Measurements from ENCODE around the gene CLDN10. TPM values are rescaled to one million over a fixed set of nuclear protein-coding genes. Genes with fewer than 3 reads are reported as not detected.

CLDN10 gene
- total and polyA plus RNA-seq, 8 donors, result 1.3 to 2.1 TPM; not detected in 6

DNA sequence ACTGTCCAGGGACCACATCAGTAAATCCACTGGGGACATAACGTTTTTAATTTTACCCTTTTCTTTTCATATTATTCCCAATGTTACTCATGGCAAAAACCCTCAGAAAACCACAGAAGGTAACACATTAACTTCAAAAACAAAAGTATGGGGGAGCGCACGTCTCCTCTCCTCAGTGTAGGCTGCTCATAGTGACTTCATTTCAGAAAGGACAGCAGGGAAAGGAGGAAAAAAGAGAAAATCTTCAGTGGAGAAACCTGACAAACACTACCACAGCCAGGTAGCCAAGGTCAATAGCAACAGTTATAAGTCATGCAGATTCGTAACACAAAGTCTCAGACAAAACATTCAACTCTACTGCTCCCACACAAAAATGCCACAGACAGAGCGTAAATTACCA lies 70.6 kb downstream of the CLDN10 start:
- peaks cover 3 to 63% (median 18%) of the 10 kb centered on the region in 4 donors for H3K36me3 ChIP-seq
- no peak for DNase-seq
- H3K4me3 ChIP-seq, result no peak overlapping the region
- no peak overlapping the region for H3K27ac ChIP-seq
- peaks cover 0 to 11% (median 9%) of the 10 kb centered on the region in 4 donors for H3K4me1 ChIP-seq
- 39 to 53% (median 40%) methylated on average over 5 of the region's 5 CpGs for WGBS, 5 donors
- intact Hi-C loops (cut with DNase I; ENCODE audit: low total_unique reads), result loop anchor here (5.0 kb wide), 1 partner anchor 214 kb away; no protein-coding TSS in a partner anchor
- H3K9me3 ChIP-seq, result no peaks in the 10 kb centered on the region
- TF ChIP-seq POLR2AphosphoS5 (IDR thresholded peaks at IDR 0.05), result no peak
- TF ChIP-seq, protein P1, sequence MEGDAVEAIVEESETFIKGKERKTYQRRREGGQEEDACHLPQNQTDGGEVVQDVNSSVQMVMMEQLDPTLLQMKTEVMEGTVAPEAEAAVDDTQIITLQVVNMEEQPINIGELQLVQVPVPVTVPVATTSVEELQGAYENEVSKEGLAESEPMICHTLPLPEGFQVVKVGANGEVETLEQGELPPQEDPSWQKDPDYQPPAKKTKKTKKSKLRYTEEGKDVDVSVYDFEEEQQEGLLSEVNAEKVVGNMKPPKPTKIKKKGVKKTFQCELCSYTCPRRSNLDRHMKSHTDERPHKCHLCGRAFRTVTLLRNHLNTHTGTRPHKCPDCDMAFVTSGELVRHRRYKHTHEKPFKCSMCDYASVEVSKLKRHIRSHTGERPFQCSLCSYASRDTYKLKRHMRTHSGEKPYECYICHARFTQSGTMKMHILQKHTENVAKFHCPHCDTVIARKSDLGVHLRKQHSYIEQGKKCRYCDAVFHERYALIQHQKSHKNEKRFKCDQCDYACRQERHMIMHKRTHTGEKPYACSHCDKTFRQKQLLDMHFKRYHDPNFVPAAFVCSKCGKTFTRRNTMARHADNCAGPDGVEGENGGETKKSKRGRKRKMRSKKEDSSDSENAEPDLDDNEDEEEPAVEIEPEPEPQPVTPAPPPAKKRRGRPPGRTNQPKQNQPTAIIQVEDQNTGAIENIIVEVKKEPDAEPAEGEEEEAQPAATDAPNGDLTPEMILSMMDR (IDR thresholded peaks at IDR 0.05), result no peak
- no peak for TF ChIP-seq EP300 (IDR thresholded peaks at IDR 0.05)
- no peak for TF ChIP-seq POLR2A (IDR thresholded peaks at IDR 0.05)
- no peaks in the 10 kb centered on the region for H3K27me3 ChIP-seq

GRCh38 chr13:95624020-95624419 lies 71.5 kb downstream of the CLDN10 start:
- intact Hi-C loops (cut with DNase I; ENCODE audit: low total_unique reads), result loop anchor here (5.0 kb wide), 1 partner anchor 213 kb away; no protein-coding TSS in a partner anchor
- peaks cover 0 to 11% (median 9%) of the 10 kb centered on the region in 4 donors for H3K4me1 ChIP-seq
- no peaks in the 10 kb centered on the region for H3K9me3 ChIP-seq
- H3K36me3 ChIP-seq, result peaks cover 3 to 71% (median 21%) of the 10 kb centered on the region in 4 donors
- peak in 1 of 2 donors; percentile 85 for DNase-seq
- H3K27me3 ChIP-seq, result no peaks in the 10 kb centered on the region
- WGBS, 5 donors, result 10 to 18% (median 12%) methylated on average over 5 of the region's 5 CpGs
- no peak overlapping the region for H3K4me3 ChIP-seq
- TF ChIP-seq, protein P1 (IDR thresholded peaks at IDR 0.05), result peak in 5 of 7 experiments; percentile 22 to 67 (median 46)
- TF ChIP-seq EP300 (IDR thresholded peaks at IDR 0.05), result no peak
- H3K27ac ChIP-seq, result no peak overlapping the region

DNA sequence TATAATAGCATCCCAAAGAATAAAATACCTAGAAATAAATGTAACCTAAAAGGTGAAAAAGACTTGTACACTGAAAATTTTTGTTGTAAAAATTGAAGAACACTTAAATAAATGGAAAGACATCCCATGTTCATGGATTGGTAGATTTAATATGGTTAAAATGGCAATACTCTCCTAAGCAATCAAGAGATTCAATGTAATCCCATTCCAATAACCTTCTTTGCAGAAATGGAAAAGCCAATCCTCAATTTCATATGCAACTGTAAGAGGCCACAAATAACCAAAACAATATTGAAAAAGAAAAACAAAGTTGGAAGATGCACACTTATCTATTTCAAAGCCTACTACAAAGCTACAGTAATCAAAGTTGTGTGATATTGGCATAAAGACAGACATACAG lies 74.2 kb downstream of the CLDN10 start:
- TF ChIP-seq EP300 (IDR thresholded peaks at IDR 0.05) (no peak), POLR2AphosphoS5 (IDR thresholded peaks at IDR 0.05) (no peak), POLR2A (IDR thresholded peaks at IDR 0.05) (no peak)
- TF ChIP-seq, protein P1 (IDR thresholded peaks at IDR 0.05), result no peak
- DNase-seq, result no peak
- H3K4me3 ChIP-seq, result no peak overlapping the region
- no peaks in the 10 kb centered on the region for H3K9me3 ChIP-seq
- H3K27ac ChIP-seq, result no peak overlapping the region
- intact Hi-C loops (cut with DNase I; ENCODE audit: low total_unique reads), result no loop called here
- peaks cover 0 to 75% (median 27%) of the 10 kb centered on the region in 4 donors for H3K36me3 ChIP-seq
- no peaks in the 10 kb centered on the region for H3K4me1 ChIP-seq
- peaks cover 0 to 5% (median 0%) of the 10 kb centered on the region in 3 donors for H3K27me3 ChIP-seq

DNA sequence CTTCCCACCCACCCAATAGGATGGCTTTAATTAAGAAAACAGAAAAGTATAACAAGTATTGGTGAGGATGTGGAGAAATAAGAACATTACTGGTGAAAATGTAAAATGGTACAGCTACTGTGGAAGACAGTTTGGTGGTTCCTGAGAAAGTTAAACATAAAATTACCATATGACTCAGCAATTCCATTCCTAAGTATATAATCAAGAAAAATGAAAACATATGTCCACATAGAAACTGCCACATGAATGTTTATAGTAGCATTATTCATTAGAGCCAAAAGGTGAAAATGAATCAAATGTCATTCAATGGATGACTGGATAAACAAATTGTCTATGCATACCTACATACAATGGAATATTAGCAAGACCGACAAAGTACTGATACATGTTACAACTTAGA lies 75.1 kb downstream of the CLDN10 start:
- intact Hi-C loops (cut with DNase I; ENCODE audit: low total_unique reads), result no loop called here
- H3K36me3 ChIP-seq, result peaks cover 0 to 71% (median 31%) of the 10 kb centered on the region in 4 donors

More for the DNA sequence above, 75.1 kb downstream of the CLDN10 start:
- no peak overlapping the region for H3K4me3 ChIP-seq
- no peaks in the 10 kb centered on the region for H3K9me3 ChIP-seq
- TF ChIP-seq POLR2A (IDR thresholded peaks at IDR 0.05) (no peak), EP300 (IDR thresholded peaks at IDR 0.05) (no peak), POLR2AphosphoS5 (IDR thresholded peaks at IDR 0.05) (no peak)
- TF ChIP-seq, protein P1 (IDR thresholded peaks at IDR 0.05), result no peak
- DNase-seq, result no peak
- 93 to 100% (median 98%) methylated on average over 1 of the region's 1 CpG for WGBS, 5 donors
- H3K27ac ChIP-seq, result no peak overlapping the region
- peaks cover 0 to 5% (median 0%) of the 10 kb centered on the region in 3 donors for H3K27me3 ChIP-seq
- H3K4me1 ChIP-seq, result no peaks in the 10 kb centered on the region

Measured in stomach (tissue), 9 donors.